ENCODE results near the gene FOXP1. TPM values are rescaled to one million over a fixed set of nuclear protein-coding genes. Genes with fewer than 3 reads are reported as not detected.

FOXP1 gene
- total RNA-seq, 3 donors from 2014 or later = 61.9 to 267 (median 146) TPM

GRCh38 chr3:71089271-71089847 lies 494.2 kb downstream of the FOXP1 start:
- no peaks in the 10 kb centered on the region for H3K4me1 ChIP-seq
- intact Hi-C loops (cut with DNase I; ENCODE audit: low total_unique reads) = no loop called here
- no peak for TF ChIP-seq POLR2AphosphoS5 (IDR thresholded peaks at IDR 0.05)
- TF ChIP-seq POLR2A (IDR thresholded peaks at IDR 0.05) = no peak
- no peak for TF ChIP-seq CTCF (IDR thresholded peaks at IDR 0.05)

GRCh38 chr3:71088742-71089141 lies 494.8 kb downstream of the FOXP1 start:
- Histone ChIP-seq H3K27ac (no peak overlapping the region), H3K9me3 (no peaks in the 10 kb centered on the region), H3K4me1 (no peaks in the 10 kb centered on the region)

More at GRCh38 chr3:71089271-71089847, 494.2 kb downstream of the FOXP1 start:
- Histone ChIP-seq H3K9me3 (no peaks in the 10 kb centered on the region), H3K27me3 (no peaks in the 10 kb centered on the region), H3K27ac (no peak overlapping the region), H3K4me3 (no peak overlapping the region), H3K36me3 (no peaks in the 10 kb centered on the region)
- DNase-seq (ENCODE audit: low spot score in 2 of 2) = no peak

GRCh38 chr3:71088019-71088708 lies 495.4 kb downstream of the FOXP1 start:
- DNase-seq (ENCODE audit: low spot score in 2 of 2) = no peak
- H3K4me1 ChIP-seq = no peaks in the 10 kb centered on the region
- H3K9me3 ChIP-seq = no peaks in the 10 kb centered on the region
- no peaks in the 10 kb centered on the region for H3K36me3 ChIP-seq
- no peak for TF ChIP-seq CTCF (IDR thresholded peaks at IDR 0.05)
- TF ChIP-seq POLR2AphosphoS5 (IDR thresholded peaks at IDR 0.05) = no peak
- no peak for TF ChIP-seq POLR2A (IDR thresholded peaks at IDR 0.05)
- H3K4me3 ChIP-seq = no peak overlapping the region
- intact Hi-C loops (cut with DNase I; ENCODE audit: low total_unique reads) = no loop called here
- H3K27me3 ChIP-seq = no peaks in the 10 kb centered on the region
- H3K27ac ChIP-seq = no peak overlapping the region

More at GRCh38 chr3:71088742-71089141, 494.8 kb downstream of the FOXP1 start:
- no peak for DNase-seq (ENCODE audit: low spot score in 2 of 2)
- Histone ChIP-seq H3K27me3 (no peaks in the 10 kb centered on the region), H3K36me3 (no peaks in the 10 kb centered on the region), H3K4me3 (no peak overlapping the region)
- intact Hi-C loops (cut with DNase I; ENCODE audit: low total_unique reads) = no loop called here
- TF ChIP-seq POLR2AphosphoS5 (IDR thresholded peaks at IDR 0.05) (no peak), POLR2A (IDR thresholded peaks at IDR 0.05) (no peak), CTCF (IDR thresholded peaks at IDR 0.05) (no peak)

- intact Hi-C loops (cut with DNase I; ENCODE audit: low total_unique reads) = no loop called here
- no peak overlapping the region for H3K27ac ChIP-seq
- no peak for TF ChIP-seq CTCF (IDR thresholded peaks at IDR 0.05)
- no peak for TF ChIP-seq POLR2AphosphoS5 (IDR thresholded peaks at IDR 0.05)
- TF ChIP-seq POLR2A (IDR thresholded peaks at IDR 0.05) = no peak
- no peak overlapping the region for H3K4me3 ChIP-seq
- H3K9me3 ChIP-seq = no peaks in the 10 kb centered on the region
- no peaks in the 10 kb centered on the region for H3K36me3 ChIP-seq
- H3K27me3 ChIP-seq = no peaks in the 10 kb centered on the region
- no peak for DNase-seq (ENCODE audit: low spot score in 2 of 2)
- H3K4me1 ChIP-seq = no peaks in the 10 kb centered on the region
Measured at GRCh38 chr3:71087143-71088018, 496.1 kb downstream of the FOXP1 start.

GRCh38 chr3:71086777-71087142 lies 496.8 kb downstream of the FOXP1 start:
- Histone ChIP-seq H3K9me3 (no peaks in the 10 kb centered on the region), H3K27me3 (no peaks in the 10 kb centered on the region), H3K4me3 (no peak overlapping the region), H3K36me3 (no peaks in the 10 kb centered on the region), H3K27ac (no peak overlapping the region), H3K4me1 (no peaks in the 10 kb centered on the region)
- TF ChIP-seq POLR2AphosphoS5 (IDR thresholded peaks at IDR 0.05) (no peak), POLR2A (IDR thresholded peaks at IDR 0.05) (no peak), CTCF (IDR thresholded peaks at IDR 0.05) (no peak)
- intact Hi-C loops (cut with DNase I; ENCODE audit: low total_unique reads) = no loop called here
- DNase-seq (ENCODE audit: low spot score in 2 of 2) = no peak

Data from breast epithelium (tissue), 4 donors.